ENCODE measurements around the gene RHBDL1. TPM values are rescaled to one million over a fixed set of nuclear protein-coding genes. Genes with fewer than 3 reads are reported as not detected.

Gene RHBDL1
- polyA plus RNA-seq, 1 donor (not counting 4 experiments of a cell fraction or from before 2014, with no cell fraction given), result 0.71 TPM

GRCh38 chr16:710500-711075 lies 35.1 kb downstream of the RHBDL1 start:
- FAIRE-seq (no peak), DNase-seq (ENCODE audit: low read depth, low spot score) (no peak)
- Histone ChIP-seq H3K4me2 (ENCODE audit: control insufficient read depth, extremely low read depth, insufficient read depth, low read depth, low read length) (no peak overlapping the region), H3K4me3 (ENCODE audit: control insufficient read depth in 2 of 3, extremely low read depth in 1 of 3, insufficient read depth in 2 of 3, low read depth in 1 of 3, low read length in 3 of 3) (no peak overlapping the region), H3K27me3 (ENCODE audit: control insufficient read depth, extremely low read depth, insufficient read depth, low read length) (peaks cover 57% of the 10 kb centered on the region), H3K9ac (ENCODE audit: control insufficient read depth, extremely low read depth, insufficient read depth, low read length) (no peak overlapping the region), H2AFZ (ENCODE audit: control insufficient read depth, low read length) (no peak overlapping the region), H3K9me1 (ENCODE audit: control insufficient read depth, extremely low read depth, insufficient read depth, low read length) (no peaks in the 10 kb centered on the region), H3K4me1 (ENCODE audit: control insufficient read depth, extremely low read depth, insufficient read depth, low read length) (peaks cover 12% of the 10 kb centered on the region), H3K9me3 (ENCODE audit: control insufficient read depth, low read depth, low read length) (no peaks in the 10 kb centered on the region), H3K36me3 (ENCODE audit: control insufficient read depth in 2 of 2, extremely low read depth in 1 of 2, insufficient read depth in 2 of 2, low read length in 2 of 2) (no peaks in the 10 kb centered on the region), H3K27ac (ENCODE audit: control insufficient read depth, insufficient read depth, low read length) (no peak overlapping the region), H4K20me1 (ENCODE audit: control insufficient read depth, extremely low read depth, insufficient read depth, low read length) (peaks cover 2% of the 10 kb centered on the region), H3K79me2 (ENCODE audit: control insufficient read depth, insufficient read depth, low read length) (no peaks in the 10 kb centered on the region)
- dilution Hi-C loops (cut with MboI; ENCODE audit: extremely low pct_ligation_motif_present, low sequenced_read_pairs), result no loop called here
- no peak for TF ChIP-seq EZH2 (IDR thresholded peaks at IDR 0.05; ENCODE audit: low read length)

DNA sequence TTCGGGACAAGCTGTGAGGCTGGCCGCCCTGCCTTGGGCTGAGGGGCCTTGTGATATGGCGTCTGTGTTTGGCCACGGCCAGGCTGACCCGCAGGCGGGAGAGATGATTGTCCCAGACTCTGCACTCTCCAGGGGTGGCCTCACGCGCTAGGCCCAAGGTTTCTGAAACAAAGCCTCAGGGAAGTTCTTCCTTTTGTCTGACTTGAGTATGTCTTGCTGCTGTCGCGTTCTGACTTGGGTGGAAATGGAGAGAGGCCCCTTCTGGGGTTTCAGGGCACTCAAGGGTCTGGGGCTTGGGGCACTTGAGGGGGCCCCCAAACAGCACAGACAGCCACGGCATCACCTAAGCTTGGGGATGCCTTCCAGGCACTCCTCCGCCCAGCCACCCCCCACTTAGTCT lies 35.6 kb downstream of the RHBDL1 start:
- no peak overlapping the region for H3K4me2 ChIP-seq (ENCODE audit: control insufficient read depth, extremely low read depth, insufficient read depth, low read depth, low read length)
- H3K4me1 ChIP-seq (ENCODE audit: control insufficient read depth, extremely low read depth, insufficient read depth, low read length), result peaks cover 16% of the 10 kb centered on the region
- FAIRE-seq, result no peak
- H4K20me1 ChIP-seq (ENCODE audit: control insufficient read depth, extremely low read depth, insufficient read depth, low read length), result peaks cover 2% of the 10 kb centered on the region
- no peak overlapping the region for H3K9ac ChIP-seq (ENCODE audit: control insufficient read depth, extremely low read depth, insufficient read depth, low read length)
- TF ChIP-seq CTCF (optimal IDR thresholded peaks at IDR 0.05 in 1 of 3, IDR thresholded peaks at IDR 0.05 in 1 of 3, conservative IDR thresholded peaks at IDR 0.05 in 1 of 3; ENCODE audit: extremely low read depth in 1 of 3, insufficient read depth in 2 of 3, low read length in 3 of 3), result no peak
- TF ChIP-seq EZH2 (IDR thresholded peaks at IDR 0.05; ENCODE audit: low read length), result no peak
- no peak overlapping the region for H2AFZ ChIP-seq (ENCODE audit: control insufficient read depth, low read length)
- H3K9me3 ChIP-seq (ENCODE audit: control insufficient read depth, low read depth, low read length), result no peaks in the 10 kb centered on the region
- H3K27me3 ChIP-seq (ENCODE audit: control insufficient read depth, extremely low read depth, insufficient read depth, low read length), result peaks cover 55% of the 10 kb centered on the region
- peaks cover under 1% of the 10 kb centered on the region for H3K79me2 ChIP-seq (ENCODE audit: control insufficient read depth, insufficient read depth, low read length)
- no peaks in the 10 kb centered on the region for H3K9me1 ChIP-seq (ENCODE audit: control insufficient read depth, extremely low read depth, insufficient read depth, low read length)
- no peak for DNase-seq (ENCODE audit: low read depth, low spot score)
- H3K4me3 ChIP-seq (ENCODE audit: control insufficient read depth in 2 of 3, extremely low read depth in 1 of 3, insufficient read depth in 2 of 3, low read depth in 1 of 3, low read length in 3 of 3), result no peak overlapping the region
- dilution Hi-C loops (cut with MboI; ENCODE audit: extremely low pct_ligation_motif_present, low sequenced_read_pairs), result no loop called here
- no peak overlapping the region for H3K27ac ChIP-seq (ENCODE audit: control insufficient read depth, insufficient read depth, low read length)
- no peaks in the 10 kb centered on the region for H3K36me3 ChIP-seq (ENCODE audit: control insufficient read depth in 2 of 2, extremely low read depth in 1 of 2, insufficient read depth in 2 of 2, low read length in 2 of 2)
